ENCODE results near the gene DNASE2. TPM values are rescaled to one million over a fixed set of nuclear protein-coding genes. Genes with fewer than 3 reads are reported as not detected.

The DNASE2 gene
- total and polyA plus RNA-seq, 2 donors (not counting 1 experiment from before 2014, with no cell fraction given) = 25.1 to 26.6 TPM

GRCh38 chr19:12875086-12875485, 6.2 kb downstream of the DNASE2 start:
- no peak overlapping the region for H2AFZ ChIP-seq (ENCODE audit: low read length)
- H3K9ac ChIP-seq (ENCODE audit: insufficient read depth, low read length) = no peak overlapping the region
- H3K27me3 ChIP-seq (ENCODE audit: control insufficient read depth, insufficient read depth, low read length) = no peaks in the 10 kb centered on the region
- DNase-seq (ENCODE audit: low read depth in 2 of 2) = no peak
- no peaks in the 10 kb centered on the region for H4K20me1 ChIP-seq (ENCODE audit: control insufficient read depth, extremely low read depth, insufficient read depth, low read length)
- H3K4me3 ChIP-seq (replicated peaks in 1 of 4; ENCODE audit: control extremely low read depth in 1 of 4, insufficient read depth in 1 of 4, low read depth in 3 of 4, low read length in 4 of 4) = no peak overlapping the region
- no peaks in the 10 kb centered on the region for H3K9me3 ChIP-seq (ENCODE audit: control insufficient read depth, insufficient read depth, low read depth, low read length)
- TF ChIP-seq CTCF (conservative IDR thresholded peaks at IDR 0.05 in 1 of 2, IDR thresholded peaks at IDR 0.05 in 1 of 2; ENCODE audit: low read depth in 1 of 2, low read length in 2 of 2) = no peak
- TF ChIP-seq EZH2 (IDR thresholded peaks at IDR 0.05; ENCODE audit: low read length, missing control alignments) = no peak
- no peaks in the 10 kb centered on the region for H3K4me1 ChIP-seq (ENCODE audit: control insufficient read depth, extremely low read depth, insufficient read depth, low read length)
- H3K4me2 ChIP-seq (ENCODE audit: extremely low read depth, insufficient read depth, low read length) = no peak overlapping the region
- H3K79me2 ChIP-seq (ENCODE audit: control insufficient read depth, insufficient read depth, low read length) = no peaks in the 10 kb centered on the region
- no peaks in the 10 kb centered on the region for H3K36me3 ChIP-seq (ENCODE audit: control insufficient read depth, insufficient read depth, low read length)
- no peak overlapping the region for H3K27ac ChIP-seq (ENCODE audit: insufficient read depth, low read length)

- no peaks in the 10 kb centered on the region for H3K9me3 ChIP-seq (ENCODE audit: control insufficient read depth, insufficient read depth, low read depth, low read length)
- H3K9ac ChIP-seq (ENCODE audit: insufficient read depth, low read length) = no peak overlapping the region
- no peak overlapping the region for H3K4me2 ChIP-seq (ENCODE audit: extremely low read depth, insufficient read depth, low read length)
- DNase-seq (ENCODE audit: low read depth in 2 of 2) = no peak
- no peaks in the 10 kb centered on the region for H3K4me1 ChIP-seq (ENCODE audit: control insufficient read depth, extremely low read depth, insufficient read depth, low read length)
- no peaks in the 10 kb centered on the region for H3K27me3 ChIP-seq (ENCODE audit: control insufficient read depth, insufficient read depth, low read length)
- H2AFZ ChIP-seq (ENCODE audit: low read length) = no peak overlapping the region
- TF ChIP-seq CTCF (conservative IDR thresholded peaks at IDR 0.05 in 1 of 2, IDR thresholded peaks at IDR 0.05 in 1 of 2; ENCODE audit: low read depth in 1 of 2, low read length in 2 of 2) = no peak
- TF ChIP-seq EZH2 (IDR thresholded peaks at IDR 0.05; ENCODE audit: low read length, missing control alignments) = no peak
- no peaks in the 10 kb centered on the region for H4K20me1 ChIP-seq (ENCODE audit: control insufficient read depth, extremely low read depth, insufficient read depth, low read length)
- no peak overlapping the region for H3K27ac ChIP-seq (ENCODE audit: insufficient read depth, low read length)
- H3K4me3 ChIP-seq (replicated peaks in 1 of 4; ENCODE audit: control extremely low read depth in 1 of 4, insufficient read depth in 1 of 4, low read depth in 3 of 4, low read length in 4 of 4) = no peak overlapping the region
- no peaks in the 10 kb centered on the region for H3K79me2 ChIP-seq (ENCODE audit: control insufficient read depth, insufficient read depth, low read length)
- no peaks in the 10 kb centered on the region for H3K36me3 ChIP-seq (ENCODE audit: control insufficient read depth, insufficient read depth, low read length)
Measured at GRCh38 chr19:12873891-12874745, 7.1 kb downstream of the DNASE2 start.

- Histone ChIP-seq H3K4me3 (replicated peaks in 1 of 4; ENCODE audit: control extremely low read depth in 1 of 4, insufficient read depth in 1 of 4, low read depth in 3 of 4, low read length in 4 of 4) (no peak overlapping the region), H3K27me3 (ENCODE audit: control insufficient read depth, insufficient read depth, low read length) (no peaks in the 10 kb centered on the region), H4K20me1 (ENCODE audit: control insufficient read depth, extremely low read depth, insufficient read depth, low read length) (no peaks in the 10 kb centered on the region), H3K4me2 (ENCODE audit: extremely low read depth, insufficient read depth, low read length) (no peak overlapping the region), H3K79me2 (ENCODE audit: control insufficient read depth, insufficient read depth, low read length) (no peaks in the 10 kb centered on the region), H3K4me1 (ENCODE audit: control insufficient read depth, extremely low read depth, insufficient read depth, low read length) (no peaks in the 10 kb centered on the region), H3K9ac (ENCODE audit: insufficient read depth, low read length) (no peak overlapping the region), H2AFZ (ENCODE audit: low read length) (peak overlapping the region; percentile 10), H3K36me3 (ENCODE audit: control insufficient read depth, insufficient read depth, low read length) (no peaks in the 10 kb centered on the region), H3K27ac (ENCODE audit: insufficient read depth, low read length) (no peak overlapping the region), H3K9me3 (ENCODE audit: control insufficient read depth, insufficient read depth, low read depth, low read length) (no peaks in the 10 kb centered on the region)
- DNase-seq (ENCODE audit: low read depth in 2 of 2) = peak; percentile 3 to 35
- TF ChIP-seq CTCF (conservative IDR thresholded peaks at IDR 0.05 in 1 of 2, IDR thresholded peaks at IDR 0.05 in 1 of 2; ENCODE audit: low read depth in 1 of 2, low read length in 2 of 2) (no peak), EZH2 (IDR thresholded peaks at IDR 0.05; ENCODE audit: low read length, missing control alignments) (peak; percentile 30)
Measured at GRCh38 chr19:12872941-12873890, 8.0 kb downstream of the DNASE2 start.
